Measurements from ENCODE around the gene ARHGEF6. TPM values are rescaled to one million over a fixed set of nuclear protein-coding genes. Genes with fewer than 3 reads are reported as not detected.

ARHGEF6 gene
- total and polyA plus RNA-seq, 4 donors: 1.6 to 9.2 (median 4.2) TPM

DNA sequence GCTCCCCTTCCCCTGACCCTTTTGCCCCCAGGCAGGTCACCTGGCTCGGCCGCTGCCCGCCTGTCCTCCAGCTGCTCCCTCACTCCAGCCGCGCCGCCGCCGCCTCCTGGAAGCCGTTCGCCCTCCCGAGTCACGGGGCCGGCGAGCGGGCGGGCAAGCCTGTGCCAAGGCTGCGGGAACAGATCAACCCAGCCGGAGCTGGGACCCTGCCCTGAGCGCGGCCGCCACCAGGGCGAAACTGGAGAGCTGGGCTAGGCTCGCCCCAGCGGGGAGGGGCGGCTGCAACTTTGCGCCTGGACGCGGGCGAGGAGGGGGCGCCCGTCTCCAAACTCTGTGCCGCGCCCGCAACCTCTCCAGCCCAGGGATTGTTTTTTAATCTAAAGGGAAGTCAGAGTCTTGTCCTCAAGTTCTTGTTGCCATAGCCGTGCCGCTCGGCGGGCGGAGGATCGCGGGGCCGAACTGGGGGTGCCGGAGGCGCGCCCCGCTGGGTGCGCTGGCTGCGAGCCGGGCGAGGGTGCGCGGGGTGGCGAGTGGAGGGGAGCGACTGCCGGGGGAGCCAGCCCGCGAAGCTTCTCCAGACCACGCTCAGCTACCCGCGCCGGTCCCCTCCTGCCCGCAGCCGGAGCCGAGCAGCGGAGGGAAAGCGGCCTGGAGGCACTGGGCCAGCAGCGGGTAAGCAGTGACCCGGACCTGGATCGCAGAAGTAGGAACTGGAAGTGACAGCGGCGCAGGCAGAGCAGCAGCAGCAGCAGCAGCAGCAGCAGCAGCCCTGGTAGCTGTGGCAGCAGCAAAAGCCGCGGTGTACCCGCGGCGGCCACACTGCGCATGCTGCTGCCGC, 13.4 kb downstream of the ARHGEF6 start:
- peak; percentile 39 for DNase-seq (ENCODE audit: low spot score)
- H3K4me1 ChIP-seq (ENCODE audit: control insufficient read depth in 4 of 4, insufficient read depth in 4 of 4, low read length in 3 of 4): peaks cover 0 to 8% (median 2%) of the 10 kb centered on the region in 4 donors
- whole genome bisulfite sequencing: 2% methylated on average over 78 of the region's 78 CpGs
- peak overlapping the region; percentile 40 to 75 for H3K27ac ChIP-seq (ENCODE audit: low read depth in 1 of 2, low read length in 2 of 2)
- H3K36me3 ChIP-seq (ENCODE audit: control insufficient read depth in 4 of 4, insufficient read depth in 3 of 4, low read depth in 1 of 4, low read length in 3 of 4): no peaks in the 10 kb centered on the region
- H3K9me3 ChIP-seq (ENCODE audit: control insufficient read depth in 4 of 4, low read length in 3 of 4): peaks cover 0 to 2% (median 0%) of the 10 kb centered on the region in 4 donors
- no peak overlapping the region for H3K9ac ChIP-seq (ENCODE audit: low read depth in 1 of 2, low read length in 2 of 2)
- H3K27me3 ChIP-seq (ENCODE audit: control insufficient read depth in 4 of 4, insufficient read depth in 4 of 4, low read length in 3 of 4): no peaks in the 10 kb centered on the region
- TF ChIP-seq, protein P1, sequence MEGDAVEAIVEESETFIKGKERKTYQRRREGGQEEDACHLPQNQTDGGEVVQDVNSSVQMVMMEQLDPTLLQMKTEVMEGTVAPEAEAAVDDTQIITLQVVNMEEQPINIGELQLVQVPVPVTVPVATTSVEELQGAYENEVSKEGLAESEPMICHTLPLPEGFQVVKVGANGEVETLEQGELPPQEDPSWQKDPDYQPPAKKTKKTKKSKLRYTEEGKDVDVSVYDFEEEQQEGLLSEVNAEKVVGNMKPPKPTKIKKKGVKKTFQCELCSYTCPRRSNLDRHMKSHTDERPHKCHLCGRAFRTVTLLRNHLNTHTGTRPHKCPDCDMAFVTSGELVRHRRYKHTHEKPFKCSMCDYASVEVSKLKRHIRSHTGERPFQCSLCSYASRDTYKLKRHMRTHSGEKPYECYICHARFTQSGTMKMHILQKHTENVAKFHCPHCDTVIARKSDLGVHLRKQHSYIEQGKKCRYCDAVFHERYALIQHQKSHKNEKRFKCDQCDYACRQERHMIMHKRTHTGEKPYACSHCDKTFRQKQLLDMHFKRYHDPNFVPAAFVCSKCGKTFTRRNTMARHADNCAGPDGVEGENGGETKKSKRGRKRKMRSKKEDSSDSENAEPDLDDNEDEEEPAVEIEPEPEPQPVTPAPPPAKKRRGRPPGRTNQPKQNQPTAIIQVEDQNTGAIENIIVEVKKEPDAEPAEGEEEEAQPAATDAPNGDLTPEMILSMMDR (IDR thresholded peaks at IDR 0.05; ENCODE audit: low read depth, low read length, missing input control): peak; percentile 10
- TF ChIP-seq HNF4G (IDR thresholded peaks at IDR 0.05) (no peak), RXRA (IDR thresholded peaks at IDR 0.05) (no peak), FOXA1 (IDR thresholded peaks at IDR 0.05) (no peak), RAD21 (IDR thresholded peaks at IDR 0.05) (peak in 1 of 2 donors; percentile 33), REST (IDR thresholded peaks at IDR 0.05) (no peak), SP1 (IDR thresholded peaks at IDR 0.05) (no peak)
- H3K4me3 ChIP-seq (ENCODE audit: low read depth in 1 of 3, low read length in 3 of 3): peak overlapping the region in 2 of 3 donors; percentile 66 to 78

DNA sequence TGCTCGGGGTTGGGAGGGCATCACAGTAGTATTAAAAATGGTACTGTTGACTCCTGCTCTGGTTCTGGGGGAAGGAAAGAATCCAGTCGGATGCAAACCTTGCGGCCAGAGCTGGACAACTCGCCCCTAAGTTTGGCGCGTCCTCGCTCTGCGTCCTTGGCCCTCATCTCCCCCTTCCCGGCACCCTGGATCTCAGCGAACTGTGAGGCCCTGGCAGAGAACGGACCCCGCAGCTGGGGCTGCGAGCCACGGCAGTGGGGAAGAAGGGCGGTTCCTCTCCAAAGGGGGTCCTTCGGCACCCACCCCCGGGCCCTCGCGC, 14.0 kb downstream of the ARHGEF6 start:
- WGBS: 14% methylated on average over 19 of the region's 19 CpGs
- TF ChIP-seq NR2F2 (IDR thresholded peaks at IDR 0.05): no peak
- no peak for TF ChIP-seq GABPA (IDR thresholded peaks at IDR 0.05 in 1 of 2, conservative IDR thresholded peaks at IDR 0.05 in 1 of 2)
- no peak for TF ChIP-seq REST (IDR thresholded peaks at IDR 0.05)

More for the DNA sequence above, 14.0 kb downstream of the ARHGEF6 start:
- Histone ChIP-seq H3K9me3 (ENCODE audit: control insufficient read depth in 4 of 4, low read length in 3 of 4) (peaks cover 0 to 2% (median 0%) of the 10 kb centered on the region in 4 donors), H3K4me3 (ENCODE audit: low read depth in 1 of 3, low read length in 3 of 3) (peak overlapping the region in 2 of 3 donors; percentile 66 to 78), H3K27me3 (ENCODE audit: control insufficient read depth in 4 of 4, insufficient read depth in 4 of 4, low read length in 3 of 4) (no peaks in the 10 kb centered on the region), H3K4me1 (ENCODE audit: control insufficient read depth in 4 of 4, insufficient read depth in 4 of 4, low read length in 3 of 4) (peaks cover 0 to 8% (median 2%) of the 10 kb centered on the region in 4 donors), H3K9ac (ENCODE audit: low read depth in 1 of 2, low read length in 2 of 2) (no peak overlapping the region), H3K27ac (ENCODE audit: low read depth in 1 of 2, low read length in 2 of 2) (peak overlapping the region; percentile 40 to 75), H3K36me3 (ENCODE audit: control insufficient read depth in 4 of 4, insufficient read depth in 3 of 4, low read depth in 1 of 4, low read length in 3 of 4) (no peaks in the 10 kb centered on the region)
- DNase-seq (ENCODE audit: low spot score): no peak

Data from liver (tissue), 9 donors.